COLO668 (cell line): ENCODE results near the gene PRCC.
"Not testable (repeated sequence)": the region's sequence is repeated elsewhere in the genome, so short reads cannot be mapped to it uniquely, and the experiment has no call there.

Experiments
- DNase-seq: peaks from one replicate; lab custom pipeline; 2025; ENCODE audit not compliant: unreplicated experiment; lab: John Stamatoyannopoulos, UW

Gene PRCC

GRCh38 chr1:156760092-156760795 lies 7.1 kb upstream of the PRCC start:
- DNase-seq, result peak; percentile 33

- DNase-seq, result no peak
Observed at GRCh38 chr1:156760796-156761104, 6.6 kb upstream of the PRCC start.

GRCh38 chr1:156765136-156765535 lies 2.2 kb upstream of the PRCC start:
- not testable (repeated sequence) for DNase-seq

- no peak for DNase-seq
Observed at GRCh38 chr1:156765666-156766065, 1.7 kb upstream of the PRCC start.

- peak; percentile 34 for DNase-seq
Observed at GRCh38 chr1:156766298-156767100, 836 bp upstream of the PRCC start.

- peak; percentile 49 for DNase-seq
Observed at GRCh38 chr1:156767879-156768604, 707 bp downstream of the PRCC start.

- DNase-seq, result no peak
Observed at GRCh38 chr1:156768610-156769295, 1.4 kb downstream of the PRCC start.

- no peak for DNase-seq
Observed at GRCh38 chr1:156772222-156772621, 4.9 kb downstream of the PRCC start.

- no peak for DNase-seq
Observed at GRCh38 chr1:156772728-156773497, 5.6 kb downstream of the PRCC start.

GRCh38 chr1:156773607-156774006 lies 6.3 kb downstream of the PRCC start:
- no peak for DNase-seq

GRCh38 chr1:156775799-156776198 lies 8.5 kb downstream of the PRCC start:
- no peak for DNase-seq

- no peak for DNase-seq
Observed at GRCh38 chr1:156776942-156777341, 9.6 kb downstream of the PRCC start.

- no peak for DNase-seq
Observed at GRCh38 chr1:156777573-156777972, 10.2 kb downstream of the PRCC start.

GRCh38 chr1:156781585-156782186 lies 14.4 kb downstream of the PRCC start:
- DNase-seq, result no peak

- DNase-seq, result no peak
Observed at GRCh38 chr1:156785458-156785857, 18.1 kb downstream of the PRCC start.

- DNase-seq, result no peak
Observed at GRCh38 chr1:156786640-156787039, 19.3 kb downstream of the PRCC start.

GRCh38 chr1:156788136-156788535 lies 20.8 kb downstream of the PRCC start:
- DNase-seq, result no peak

GRCh38 chr1:156789621-156790318 lies 22.4 kb downstream of the PRCC start:
- DNase-seq, result no peak

- DNase-seq, result no peak
Observed at GRCh38 chr1:156794506-156795373, 27.4 kb downstream of the PRCC start.
